HG03354 (cell line): Measurements from ENCODE around the gene GIGYF2.
A peak's percentile ranks its signal among the peaks of the same experiment; 100 is the strongest.

ENCODE experiments used
- ATAC-seq: cut with Tn5 transposase; IDR thresholded peaks from one replicate; pipeline ENCODE4 v1.9.1; 2021; ENCODE audit warnings: mild to moderate bottlenecking; ENCODE audit not compliant: unreplicated experiment, poor library complexity, severe bottlenecking

GIGYF2 gene

DNA sequence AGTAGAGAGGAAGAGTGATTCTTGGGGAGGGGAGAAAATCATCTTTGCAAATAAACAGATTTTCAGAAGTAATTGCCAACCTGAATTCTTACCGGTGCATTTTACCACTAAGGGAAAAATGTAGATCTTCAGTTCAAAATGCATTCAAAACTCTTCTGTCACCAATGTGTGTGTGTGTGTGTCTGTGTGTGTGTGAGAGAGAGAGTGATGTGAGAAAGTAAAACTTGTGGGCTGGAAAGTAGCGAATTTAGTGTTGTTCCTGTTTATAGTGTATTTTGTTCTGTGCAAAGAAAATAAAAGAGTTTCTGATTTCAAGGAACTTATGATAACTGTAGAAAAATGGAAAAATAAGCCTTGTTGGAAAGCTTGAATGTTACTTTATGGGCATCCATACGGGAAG lies 52.2 kb downstream of the GIGYF2 start:
- ATAC-seq: no peak

DNA sequence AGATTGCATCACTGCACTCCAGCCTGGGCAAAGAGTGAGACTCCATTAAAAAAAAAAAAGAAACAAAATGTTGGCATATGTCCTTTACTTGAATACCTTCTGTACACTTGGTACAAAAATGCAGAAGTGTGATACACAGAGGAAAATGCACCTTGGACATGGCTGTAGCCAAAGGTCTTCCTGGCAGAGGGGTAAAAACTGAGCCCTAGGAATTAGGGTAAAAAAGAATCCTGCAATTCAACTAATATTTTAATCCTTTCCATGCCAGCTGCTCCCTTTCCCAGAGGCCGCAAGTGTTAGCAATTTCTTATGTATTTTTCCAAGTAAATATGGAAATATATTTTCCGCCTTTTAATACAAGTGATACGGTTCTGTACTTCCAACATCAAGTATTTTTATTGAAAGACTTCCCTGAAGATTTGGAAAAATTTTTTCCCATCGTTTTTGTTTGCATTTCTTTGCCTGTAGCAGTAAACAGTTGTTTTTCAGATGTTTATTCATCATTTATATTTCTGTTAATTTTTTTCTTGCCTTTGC lies 53.1 kb downstream of the GIGYF2 start:
- no peak for ATAC-seq

DNA sequence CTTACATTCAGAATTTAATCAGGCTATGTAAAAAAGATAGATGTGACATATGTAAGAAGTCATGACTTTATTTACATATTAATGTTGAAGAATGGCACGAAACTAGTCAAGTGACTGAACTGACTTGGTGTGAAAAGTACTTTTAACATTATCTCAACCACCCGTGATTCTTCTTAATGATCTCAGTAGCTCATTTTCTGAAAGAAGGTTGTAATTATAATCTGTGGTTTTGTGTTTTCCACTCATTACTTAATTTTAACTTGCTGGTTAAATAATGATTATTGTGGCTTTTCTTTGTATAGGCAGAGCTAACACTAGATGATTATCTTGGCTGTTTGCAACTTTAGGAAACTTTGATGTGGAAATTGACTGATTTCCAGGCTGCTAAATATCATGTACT lies 60.8 kb downstream of the GIGYF2 start:
- ATAC-seq: no peak

DNA sequence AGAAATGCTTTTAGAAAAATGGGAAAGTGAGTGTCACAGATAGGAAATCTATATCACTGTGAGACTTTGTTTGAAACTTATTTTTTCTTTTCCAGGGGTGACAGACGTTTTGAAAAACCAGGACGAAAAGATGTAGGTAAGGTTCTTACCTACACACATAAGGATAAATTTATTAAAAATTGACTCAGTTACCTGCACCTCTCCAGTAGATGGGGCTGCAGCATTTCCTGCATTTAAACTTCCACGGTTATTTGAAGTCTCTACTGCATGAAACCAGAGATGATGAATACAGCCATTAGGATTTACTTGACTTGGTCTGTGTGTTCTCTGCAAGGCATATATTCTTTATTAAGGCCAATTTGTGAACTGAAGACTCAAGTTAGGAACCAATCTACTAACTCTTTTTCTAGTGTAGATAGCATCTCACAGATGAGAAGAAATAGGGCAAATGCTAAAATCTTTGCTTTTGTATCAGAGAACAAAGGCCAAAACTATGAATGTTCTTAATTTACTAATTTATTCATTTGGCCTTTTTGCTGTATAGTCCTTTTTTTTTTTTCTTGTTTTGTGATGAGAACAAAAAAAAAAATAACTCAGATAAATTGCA lies 64.3 kb downstream of the GIGYF2 start:
- ATAC-seq: peak; percentile 55

DNA sequence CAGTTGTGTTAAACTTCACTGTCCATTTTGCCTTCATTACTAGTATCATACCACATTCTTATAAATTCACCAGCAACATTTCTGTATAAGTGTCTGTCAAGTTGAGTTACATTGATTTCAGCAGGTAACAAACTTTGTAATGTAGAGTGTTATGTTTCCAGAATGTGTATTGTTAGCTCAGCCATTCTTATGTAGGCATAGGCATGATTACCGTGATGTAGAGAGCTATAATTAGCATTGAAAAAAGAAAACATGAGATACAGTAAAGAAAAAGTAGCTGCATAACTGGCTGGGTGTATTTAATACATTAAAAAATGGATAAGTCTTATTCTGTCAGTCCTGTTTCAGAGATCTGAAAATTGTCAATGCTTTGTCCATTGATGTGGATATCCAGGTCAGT lies 70.7 kb downstream of the GIGYF2 start:
- ATAC-seq: no peak

DNA sequence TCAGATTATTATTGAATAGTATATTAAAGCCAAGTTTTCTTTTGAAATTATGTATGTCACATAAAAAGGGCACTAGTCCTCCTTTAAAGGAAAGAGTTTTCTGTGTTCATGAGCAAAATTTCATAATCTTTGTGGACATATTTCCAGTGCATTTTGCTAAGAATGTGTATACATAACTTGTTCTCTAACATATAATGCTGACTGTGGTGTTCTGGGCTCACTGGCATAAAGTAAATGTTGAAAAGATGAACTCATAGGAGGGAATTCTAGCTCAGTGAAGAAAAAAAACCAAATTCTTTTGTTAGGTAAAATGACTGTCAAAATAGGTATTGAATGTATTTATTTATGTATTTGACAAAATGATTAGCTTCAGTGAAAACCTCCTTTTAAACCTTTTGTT lies 73.1 kb downstream of the GIGYF2 start:
- ATAC-seq: no peak

DNA sequence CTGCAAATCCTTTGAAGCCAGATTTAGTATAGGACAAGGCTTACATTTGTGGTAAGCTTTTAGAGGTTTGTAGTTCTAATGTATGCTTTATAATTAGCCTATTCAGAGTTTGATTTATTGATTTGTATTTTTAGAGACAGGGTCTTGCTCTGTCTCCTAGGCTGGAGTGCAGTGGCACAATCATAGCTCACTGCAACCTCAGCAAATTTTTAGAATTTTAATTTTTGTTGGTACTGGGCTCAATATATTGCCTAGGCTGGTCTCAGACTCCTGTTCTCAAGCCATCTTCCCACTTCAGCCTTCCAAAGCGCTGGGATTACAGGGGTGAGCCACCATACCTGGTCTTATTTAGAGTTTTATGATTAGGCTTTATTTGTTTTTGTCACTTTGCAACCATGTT lies 74.7 kb downstream of the GIGYF2 start:
- ATAC-seq: no peak

DNA sequence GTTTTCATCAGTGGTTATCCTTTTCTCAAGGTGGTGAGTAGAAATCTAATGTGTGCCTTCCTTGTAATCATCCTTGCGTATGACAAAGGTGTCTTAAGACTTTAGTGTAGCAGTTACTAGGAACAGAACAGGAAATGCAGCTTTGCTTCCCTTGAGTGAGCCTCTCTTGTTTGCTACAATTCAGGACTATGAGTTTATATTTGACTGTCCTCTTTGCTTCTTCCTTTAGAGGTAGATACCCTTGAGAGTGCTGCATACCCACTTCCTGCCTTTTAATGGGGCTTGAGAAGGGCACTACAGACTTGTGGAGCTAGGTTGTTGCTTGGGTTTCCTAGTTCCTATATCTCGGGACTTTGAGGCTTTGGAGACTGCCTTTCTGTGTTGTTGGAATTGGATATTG lies 75.4 kb downstream of the GIGYF2 start:
- peak; percentile 81 for ATAC-seq

DNA sequence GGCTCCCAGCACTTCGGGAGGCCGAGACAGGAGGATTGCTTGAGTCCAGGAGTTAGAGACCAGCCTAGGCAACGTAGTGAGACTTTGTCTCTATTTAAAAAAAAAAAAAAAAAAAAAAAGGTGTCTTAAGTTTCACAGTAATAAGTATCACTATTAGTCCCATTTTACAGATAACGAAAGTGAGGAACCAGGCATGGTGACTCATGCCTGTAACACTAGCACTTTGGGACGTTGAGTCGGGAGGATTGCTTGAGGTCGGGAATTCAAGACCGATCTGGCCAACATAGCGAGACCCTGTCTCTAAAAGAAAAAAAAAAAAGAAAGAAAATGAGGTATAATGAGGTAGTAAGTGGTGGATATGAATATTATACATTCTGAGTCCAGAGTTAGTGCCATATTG lies 76.7 kb downstream of the GIGYF2 start:
- ATAC-seq: peak; percentile 38

DNA sequence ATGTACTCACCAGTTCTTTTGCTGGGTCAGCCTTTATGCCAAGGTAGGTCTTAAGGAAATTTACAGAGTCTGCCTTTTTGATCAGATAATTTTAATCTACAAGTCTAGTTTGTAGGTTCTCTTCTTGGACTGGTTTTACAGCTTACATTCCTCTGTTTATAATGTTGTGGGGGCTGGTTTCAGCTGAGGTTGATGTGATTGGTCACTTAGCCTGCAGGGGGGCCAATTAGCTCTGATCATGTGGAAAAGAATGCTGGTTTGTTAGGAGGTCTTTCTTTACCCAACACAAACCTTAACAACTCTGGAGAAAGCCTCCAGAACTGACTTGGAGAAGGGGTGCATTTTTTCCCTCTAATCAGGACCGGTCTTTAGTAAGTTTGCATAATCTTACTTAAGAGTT lies 79.3 kb downstream of the GIGYF2 start, which contains the start of gene KCNJ13:
TSS of gene KCNJ13 (minus strand) at position 131 of the 400 bp plus-strand sequence. CDS start 5,203 bp downstream, outside the sequence.
- ATAC-seq: no peak

DNA sequence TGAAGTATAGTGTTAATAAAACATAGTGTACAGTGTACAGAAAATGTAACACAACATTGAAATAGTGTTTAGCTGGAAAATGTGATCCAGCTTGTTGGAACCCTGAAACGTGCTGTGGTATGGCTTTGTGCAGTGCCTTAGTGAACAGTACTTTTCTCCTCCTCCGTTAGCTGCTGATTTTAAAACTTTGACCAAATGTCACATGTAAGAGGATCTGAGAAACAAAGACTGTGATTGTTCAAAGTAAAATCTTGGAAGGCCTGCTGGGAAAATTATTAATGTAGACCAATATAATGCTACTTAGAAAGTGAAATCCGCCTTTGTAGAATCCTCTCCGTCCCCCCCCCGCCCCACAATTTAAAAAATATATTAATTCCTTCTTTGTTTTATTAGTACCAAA lies 80.1 kb downstream of the GIGYF2 start:
- no peak for ATAC-seq

DNA sequence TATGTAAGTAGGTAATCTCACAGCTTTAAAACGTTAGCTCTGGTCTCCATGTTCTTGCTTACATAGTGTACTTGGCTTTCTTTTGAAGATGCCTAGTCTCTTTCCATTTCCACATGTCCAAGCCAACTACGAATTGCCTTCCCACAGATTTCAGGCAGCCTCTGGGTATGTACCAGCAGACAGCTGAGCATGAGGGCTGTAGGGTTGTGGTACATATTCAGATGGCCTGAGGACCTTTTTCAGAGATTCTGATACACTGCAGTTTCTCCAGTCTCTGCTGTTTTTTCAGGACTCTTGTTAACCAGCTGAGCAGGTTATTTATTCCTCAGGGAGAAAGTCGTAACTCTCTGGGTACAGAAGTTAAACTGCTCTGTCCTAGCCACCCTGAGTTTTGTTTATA lies 82.3 kb downstream of the GIGYF2 start:
- no peak for ATAC-seq

DNA sequence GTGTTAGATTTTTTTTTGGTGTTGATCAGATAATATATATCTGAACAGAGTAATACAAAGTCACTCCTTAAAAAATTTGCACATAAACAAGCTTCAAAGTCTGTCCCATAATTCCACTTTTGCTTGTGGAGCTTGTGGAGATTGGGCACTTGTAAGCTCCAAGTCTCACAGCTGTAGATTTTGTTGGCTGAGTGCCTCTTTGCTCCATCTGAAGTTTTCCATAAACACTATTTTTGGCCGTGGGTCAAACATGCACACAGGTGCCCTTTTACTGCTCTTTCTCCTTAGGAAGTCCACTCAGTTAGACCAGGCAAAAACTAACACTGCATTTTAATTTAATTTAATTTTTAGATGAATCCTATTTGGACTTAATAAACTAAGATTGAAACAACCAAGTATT lies 82.8 kb downstream of the GIGYF2 start:
- no peak for ATAC-seq

DNA sequence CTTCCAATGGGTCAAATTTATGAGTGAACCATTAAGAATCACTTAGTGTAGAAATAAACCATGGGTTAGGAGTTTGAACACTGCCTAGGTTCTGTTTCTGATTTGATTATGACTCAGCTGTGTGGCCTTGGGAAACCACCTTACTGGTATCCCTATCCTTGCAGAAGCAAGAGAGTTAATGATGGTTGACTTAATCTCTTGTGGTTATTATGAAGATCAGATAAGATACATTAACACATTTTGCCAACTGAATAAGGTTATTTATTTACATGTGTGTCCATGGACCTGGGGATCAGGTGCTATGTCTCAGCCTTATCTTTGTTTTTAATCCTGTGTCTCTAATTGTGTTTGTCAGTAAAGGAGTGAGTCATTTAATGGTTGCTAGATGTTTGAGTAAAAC lies 84.6 kb downstream of the GIGYF2 start:
- ATAC-seq: peak; percentile 99

DNA sequence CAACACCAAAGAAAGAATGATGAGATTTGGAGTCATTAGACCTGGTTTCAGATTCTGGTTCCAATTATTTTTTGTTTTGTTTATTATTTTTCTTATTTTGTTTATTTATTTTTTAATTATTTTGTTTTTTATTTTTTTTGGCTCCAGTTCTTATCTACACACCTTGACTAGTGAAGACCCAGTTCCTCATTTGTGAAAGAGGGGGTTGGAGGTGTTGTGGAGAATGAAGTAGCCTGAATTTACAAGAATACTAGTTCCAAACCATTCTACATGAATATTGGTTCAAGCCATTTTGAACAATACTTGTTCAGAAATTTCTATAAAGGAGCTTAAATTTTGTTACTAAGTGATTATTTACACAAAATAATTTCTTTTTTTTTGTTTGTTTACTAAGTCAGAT lies 86.1 kb downstream of the GIGYF2 start:
- ATAC-seq: no peak

DNA sequence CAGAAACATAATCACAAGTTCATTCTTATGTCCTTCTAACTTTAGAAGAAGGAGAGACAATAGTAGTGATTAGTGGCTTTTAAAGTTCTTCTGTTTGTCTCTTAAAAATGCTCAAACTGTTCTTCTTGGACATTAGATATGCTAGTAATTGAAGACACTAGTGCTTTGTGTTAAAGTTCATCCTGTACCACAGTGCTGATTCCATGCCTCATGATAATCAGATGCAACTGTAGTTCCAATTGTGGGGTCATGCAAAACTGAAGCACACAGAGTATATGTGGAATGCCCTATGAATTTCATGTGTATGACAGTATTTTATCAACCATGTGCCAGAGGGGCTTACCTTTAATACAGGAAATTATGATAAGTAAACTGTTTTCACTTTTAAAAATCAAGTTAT lies 90.7 kb downstream of the GIGYF2 start:
- ATAC-seq: no peak

DNA sequence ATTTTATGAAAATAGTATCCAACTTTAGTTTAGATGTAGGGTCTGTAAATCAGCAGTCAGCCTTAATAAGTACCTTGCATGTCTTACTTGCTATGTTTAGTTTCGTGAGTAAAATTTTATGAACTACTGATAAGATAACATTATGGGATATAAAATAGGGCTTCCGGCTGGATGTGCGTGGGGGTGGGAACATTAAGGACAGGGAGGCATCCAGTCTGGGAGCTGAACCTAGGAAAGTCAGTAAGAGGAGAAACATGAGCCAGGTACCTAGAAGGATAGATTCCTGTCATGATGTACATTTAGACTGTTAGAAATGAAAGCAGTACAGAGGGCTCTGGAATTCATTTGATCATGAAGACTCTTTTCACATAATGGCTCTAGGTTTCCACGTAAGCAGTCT lies 92.0 kb downstream of the GIGYF2 start:
- no peak for ATAC-seq

DNA sequence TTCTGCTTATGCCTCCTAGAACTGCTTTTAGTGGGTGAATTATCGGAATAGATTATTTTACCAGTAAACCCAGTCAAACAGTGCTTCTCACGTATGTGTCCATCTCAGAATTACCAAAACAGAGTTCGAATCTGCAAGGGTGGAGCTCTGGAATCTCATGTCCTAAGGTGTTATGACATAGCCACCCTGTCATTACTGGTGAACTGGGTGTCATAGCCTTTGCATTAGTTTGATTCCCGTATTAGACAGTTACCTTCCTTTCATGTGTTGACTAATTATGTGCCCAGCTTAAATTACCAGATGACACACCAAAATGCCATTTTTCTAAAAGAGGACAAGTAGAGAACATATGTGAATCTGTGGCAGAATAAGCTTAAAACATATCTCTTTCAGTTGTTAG lies 94.4 kb downstream of the GIGYF2 start:
- no peak for ATAC-seq

DNA sequence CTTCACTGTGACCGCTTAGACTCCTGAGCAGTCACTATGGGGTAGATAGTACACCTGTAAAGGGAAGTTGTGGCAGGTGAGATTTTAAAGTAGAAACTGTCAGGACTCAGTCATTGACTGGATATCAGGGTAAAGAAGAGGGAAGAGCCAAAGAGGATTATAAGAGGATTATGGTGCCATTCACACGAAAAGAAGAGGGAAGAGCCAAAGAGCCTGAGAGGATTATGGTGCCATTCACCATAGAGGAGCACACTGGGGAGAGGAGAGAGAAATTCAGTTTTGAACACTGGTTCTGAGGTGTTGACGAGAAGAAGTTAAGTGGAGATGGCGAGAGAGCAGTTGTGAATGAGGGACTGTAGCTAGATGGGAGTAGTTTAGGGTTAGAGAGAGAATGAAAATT lies 96.1 kb downstream of the GIGYF2 start:
- ATAC-seq: no peak

DNA sequence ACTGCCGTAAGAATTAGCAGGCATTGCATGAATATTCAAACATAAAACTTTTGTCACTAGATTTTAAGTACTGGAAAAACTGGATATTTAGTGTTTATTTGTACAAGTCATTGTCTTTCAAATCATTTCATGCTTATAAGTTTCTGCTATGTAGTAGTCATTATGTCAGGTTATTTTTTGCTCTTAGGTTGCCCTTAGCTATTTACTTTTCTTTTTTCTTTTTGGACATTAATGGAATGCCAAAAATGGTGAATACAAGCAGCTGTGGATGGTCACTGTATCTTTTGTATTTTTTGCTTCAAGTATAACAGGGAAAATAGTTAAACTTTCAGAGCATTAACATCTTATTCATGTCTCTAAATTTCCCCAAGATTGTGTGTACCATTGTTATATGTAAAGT lies 97.8 kb downstream of the GIGYF2 start:
- no peak for ATAC-seq

DNA sequence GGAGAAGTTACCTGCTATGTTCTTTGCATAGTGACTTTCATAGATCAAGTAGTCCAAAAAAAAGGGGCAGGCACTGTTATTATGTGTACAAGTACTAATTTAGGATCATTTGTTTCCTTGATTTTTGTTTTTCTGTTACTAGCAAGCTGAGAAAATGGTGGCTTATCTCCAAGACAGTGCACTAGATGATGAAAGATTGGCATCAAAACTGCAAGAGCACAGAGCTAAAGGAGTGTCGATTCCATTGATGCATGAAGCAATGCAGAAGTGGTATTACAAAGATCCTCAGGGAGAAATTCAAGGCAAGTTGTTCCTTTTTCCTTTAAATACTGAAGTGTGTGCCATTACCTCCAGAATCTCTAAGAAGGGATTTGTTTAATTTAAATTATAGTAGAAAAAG lies 98.8 kb downstream of the GIGYF2 start:
- no peak for ATAC-seq

DNA sequence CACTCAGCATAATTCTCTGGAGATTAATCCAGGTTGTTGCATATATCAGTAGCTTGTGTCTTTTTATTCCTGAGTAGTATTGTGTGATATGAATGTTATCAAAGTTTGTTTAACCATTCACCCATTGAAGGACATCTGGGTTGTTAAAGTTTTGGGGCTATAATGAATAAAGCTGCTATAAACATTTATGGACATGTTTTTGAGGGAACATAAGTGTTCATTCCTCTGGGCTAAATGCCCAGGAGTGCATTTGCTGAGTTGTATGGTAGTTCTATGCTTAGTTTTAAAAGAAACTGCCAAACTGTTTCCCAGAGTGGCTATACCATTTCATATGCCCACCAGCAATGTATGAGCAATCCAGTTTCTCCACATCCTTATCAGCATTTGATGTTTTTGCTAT lies 101.1 kb downstream of the GIGYF2 start:
- no peak for ATAC-seq
